Inflammatory macrophage treated with lipopolysaccharide for 4 hours (primary cell): ENCODE data around the gene C4A.
"Not testable (repeated sequence)": the region's sequence is repeated elsewhere in the genome, so short reads cannot be mapped to it uniquely, and the experiment has no call there.

ENCODE experiments used
- DNase-seq: peaks from one replicate; pipeline ENCODE4 v3.0.0-alpha.2; 2020

C4A gene

GRCh38 chr6:31961616-31962015 is 20.2 kb upstream of the C4A start:
- no peak for DNase-seq

- no peak for DNase-seq
These were observed 17.9 kb upstream of the C4A start for GRCh38 chr6:31963921-31964320.

GRCh38 chr6:31965700-31966099 is 16.2 kb upstream of the C4A start:
- DNase-seq, result no peak

GRCh38 chr6:31966506-31966905 is 15.4 kb upstream of the C4A start:
- no peak for DNase-seq

GRCh38 chr6:31966997-31967925 is 14.6 kb upstream of the C4A start:
- no peak for DNase-seq

- DNase-seq, result no peak
These were observed 13.9 kb upstream of the C4A start for GRCh38 chr6:31967926-31968320.

GRCh38 chr6:31968326-31968725 is 13.5 kb upstream of the C4A start:
- DNase-seq, result no peak

GRCh38 chr6:31968791-31969711 is 12.8 kb upstream of the C4A start:
- DNase-seq, result no peak

GRCh38 chr6:31969712-31970603 is 11.9 kb upstream of the C4A start:
- no peak for DNase-seq

- no peak for DNase-seq
These were observed 11.1 kb upstream of the C4A start for GRCh38 chr6:31970604-31971271.

GRCh38 chr6:31971279-31971992 is 10.4 kb upstream of the C4A start:
- no peak for DNase-seq

GRCh38 chr6:31971993-31972708 is 9.7 kb upstream of the C4A start, which contains the start of gene DXO:
Gene DXO (minus strand): TSS chr6:31972138. CDS start chr6:31971675, 463 bp downstream.
- peak; percentile 98 for DNase-seq

- peak; percentile 61 for DNase-seq
These were observed 9.0 kb upstream of the C4A start for GRCh38 chr6:31972709-31973350.

GRCh38 chr6:31976065-31976464 is 5.8 kb upstream of the C4A start:
- not testable (repeated sequence) for DNase-seq

GRCh38 chr6:31977816-31978431 is 3.9 kb upstream of the C4A start:
- no peak for DNase-seq

- no peak for DNase-seq
These were observed 3.0 kb upstream of the C4A start for GRCh38 chr6:31978831-31979230.

- DNase-seq, result no peak
These were observed 2.5 kb upstream of the C4A start for GRCh38 chr6:31979238-31979898.

- DNase-seq, result not testable (repeated sequence)
These were observed 1.5 kb upstream of the C4A start for GRCh38 chr6:31980195-31980876.
